ENCODE measurements around the gene SHKBP1. TPM values are rescaled to one million over a fixed set of nuclear protein-coding genes. Genes with fewer than 3 reads are reported as not detected.

Gene SHKBP1
- total RNA-seq, 2 donors from 2014 or later: 53.6 to 87.8 TPM

- no peak for DNase-seq
- H3K9me3 ChIP-seq: no peaks in the 10 kb centered on the region
- no peak for TF ChIP-seq CTCF (IDR thresholded peaks at IDR 0.05)
- no peak overlapping the region for H3K4me3 ChIP-seq
- no peaks in the 10 kb centered on the region for H3K4me1 ChIP-seq
- peaks cover 4% of the 10 kb centered on the region for H3K36me3 ChIP-seq
- H3K27ac ChIP-seq: no peak overlapping the region
- no peaks in the 10 kb centered on the region for H3K27me3 ChIP-seq
- H3K9ac ChIP-seq (ENCODE audit: low read depth in 2 of 2, low read length in 2 of 2): no peak overlapping the region
- intact Hi-C loops (cut with DNase I): no loop called here
Observed at GRCh38 chr19:40625406-40626120, 48.9 kb downstream of the SHKBP1 start.

- peaks cover 4% of the 10 kb centered on the region for H3K36me3 ChIP-seq
- no peak for DNase-seq
Observed at GRCh38 chr19:40626918-40627317, 50.2 kb downstream of the SHKBP1 start.

GRCh38 chr19:40627486-40628279, 51.0 kb downstream of the SHKBP1 start:
- Histone ChIP-seq H3K27me3 (no peaks in the 10 kb centered on the region), H3K4me3 (no peak overlapping the region), H3K9ac (ENCODE audit: low read depth in 2 of 2, low read length in 2 of 2) (no peak overlapping the region), H3K36me3 (peaks cover 4% of the 10 kb centered on the region), H3K27ac (no peak overlapping the region), H3K4me1 (no peaks in the 10 kb centered on the region), H3K9me3 (no peaks in the 10 kb centered on the region)
- DNase-seq: no peak
- TF ChIP-seq CTCF (IDR thresholded peaks at IDR 0.05): no peak
- intact Hi-C loops (cut with DNase I): no loop called here

More at GRCh38 chr19:40626918-40627317, 50.2 kb downstream of the SHKBP1 start:
- Histone ChIP-seq H3K27ac (no peak overlapping the region), H3K4me1 (no peaks in the 10 kb centered on the region), H3K4me3 (no peak overlapping the region), H3K9ac (ENCODE audit: low read depth in 2 of 2, low read length in 2 of 2) (no peak overlapping the region), H3K27me3 (no peaks in the 10 kb centered on the region), H3K9me3 (no peaks in the 10 kb centered on the region)
- no peak for TF ChIP-seq CTCF (IDR thresholded peaks at IDR 0.05)
- intact Hi-C loops (cut with DNase I): no loop called here

GRCh38 chr19:40629346-40629745, 52.7 kb downstream of the SHKBP1 start:
- Histone ChIP-seq H3K9ac (ENCODE audit: low read depth in 2 of 2, low read length in 2 of 2) (no peak overlapping the region), H3K27me3 (no peaks in the 10 kb centered on the region), H3K4me1 (no peaks in the 10 kb centered on the region), H3K9me3 (no peaks in the 10 kb centered on the region), H3K36me3 (peaks cover 4% of the 10 kb centered on the region), H3K4me3 (no peak overlapping the region), H3K27ac (no peak overlapping the region)
- no peak for DNase-seq
- TF ChIP-seq CTCF (IDR thresholded peaks at IDR 0.05): no peak
- intact Hi-C loops (cut with DNase I): no loop called here

- Histone ChIP-seq H3K27ac (no peak overlapping the region), H3K36me3 (peaks cover 4% of the 10 kb centered on the region), H3K9me3 (no peaks in the 10 kb centered on the region), H3K27me3 (no peaks in the 10 kb centered on the region), H3K4me3 (no peak overlapping the region), H3K9ac (ENCODE audit: low read depth in 2 of 2, low read length in 2 of 2) (no peak overlapping the region), H3K4me1 (no peaks in the 10 kb centered on the region)
- intact Hi-C loops (cut with DNase I): loop anchor here (5.0 kb wide), 1 partner anchor 78 kb away; no protein-coding TSS in a partner anchor
- no peak for TF ChIP-seq CTCF (IDR thresholded peaks at IDR 0.05)
- DNase-seq: no peak
Observed at GRCh38 chr19:40630571-40631160, 54.0 kb downstream of the SHKBP1 start.

Measured in colonic mucosa (tissue), 4 donors.